BLaER1 (cell line): Measurements from ENCODE around the gene SLFNL1.

Source experiments
- H3K27ac ChIP-seq: shearing (Covaris generic); formaldehyde crosslinking; 2 replicates; pipeline ENCODE4 v1.8.1; 2022
- H3K27me3 ChIP-seq: shearing (Covaris generic); formaldehyde crosslinking; 2 replicates; pipeline ENCODE4 v1.8.1; 2022
- H3K36me3 ChIP-seq: shearing (Covaris generic); formaldehyde crosslinking; 2 replicates; pipeline ENCODE4 v1.8.1; 2022
- H3K4me1 ChIP-seq: shearing (Covaris generic); formaldehyde crosslinking; 2 replicates; pipeline ENCODE4 v1.8.1; 2022
- H3K4me2 ChIP-seq: shearing (Covaris generic); formaldehyde crosslinking; 2 replicates; pipeline ENCODE4 v1.8.1; 2022
- H3K4me3 ChIP-seq: shearing (Covaris generic); formaldehyde crosslinking; 2 replicates; pipeline ENCODE4 v1.8.1; 2022
- H3K9ac ChIP-seq: shearing (Covaris generic); formaldehyde crosslinking; 2 replicates; pipeline ENCODE4 v1.8.1; 2022
- H3K9me3 ChIP-seq: shearing (Covaris generic); formaldehyde crosslinking; 2 replicates; pipeline ENCODE4 v1.8.1; 2022
- H4K20me1 ChIP-seq: shearing (Covaris generic); formaldehyde crosslinking; 2 replicates; pipeline ENCODE4 v1.8.1; 2022
- Cebpa-rat ChIP-seq: shearing (Covaris generic); IDR thresholded peaks from 2 replicates; pipeline ENCODE4 v1.8.1; 2022

The SLFNL1 gene

GRCh38 chr1:41013796-41014195 lies 7.7 kb downstream of the SLFNL1 start:
- peaks cover 81% of the 10 kb centered on the region for H3K36me3 ChIP-seq
- no peak for TF ChIP-seq Cebpa-rat
- peak overlapping the region; percentile 85 for H3K9ac ChIP-seq
- H3K27me3 ChIP-seq = no peaks in the 10 kb centered on the region
- H3K27ac ChIP-seq = peak overlapping the region; percentile 99
- no peaks in the 10 kb centered on the region for H3K9me3 ChIP-seq
- H3K4me2 ChIP-seq = peak overlapping the region; percentile 79
- 0 out of 2 replicates have a peak overlapping the region, but pooled peaks have one; percentile 34 for H3K4me3 ChIP-seq
- H4K20me1 ChIP-seq = no peaks in the 10 kb centered on the region
- peaks cover 100% of the 10 kb centered on the region for H3K4me1 ChIP-seq

- no peaks in the 10 kb centered on the region for H4K20me1 ChIP-seq
- H3K9ac ChIP-seq = peak overlapping the region; percentile 85
- TF ChIP-seq Cebpa-rat = no peak
- H3K4me1 ChIP-seq = peaks cover 95% of the 10 kb centered on the region
- no peaks in the 10 kb centered on the region for H3K27me3 ChIP-seq
- no peak overlapping the region for H3K4me3 ChIP-seq
- peak overlapping the region; percentile 99 for H3K27ac ChIP-seq
- peak overlapping the region; percentile 79 for H3K4me2 ChIP-seq
- peaks cover 82% of the 10 kb centered on the region for H3K36me3 ChIP-seq
- no peaks in the 10 kb centered on the region for H3K9me3 ChIP-seq
These were observed 8.5 kb downstream of the SLFNL1 start for GRCh38 chr1:41013024-41013423.

GRCh38 chr1:41010345-41010744 lies 11.2 kb downstream of the SLFNL1 start:
- Histone ChIP-seq H3K27me3 (no peaks in the 10 kb centered on the region), H3K27ac (peak overlapping the region; percentile 99), H3K36me3 (peaks cover 90% of the 10 kb centered on the region), H3K4me1 (peaks cover 95% of the 10 kb centered on the region), H3K9ac (0 out of 2 replicates have a peak overlapping the region, but pooled peaks have one; percentile 17), H3K4me3 (no peak overlapping the region), H4K20me1 (no peaks in the 10 kb centered on the region), H3K4me2 (peak overlapping the region; percentile 79), H3K9me3 (no peaks in the 10 kb centered on the region)
- no peak for TF ChIP-seq Cebpa-rat

- H3K4me2 ChIP-seq = peak overlapping the region; percentile 79
- TF ChIP-seq Cebpa-rat = no peak
- H3K27ac ChIP-seq = peak overlapping the region; percentile 99
- 0 out of 2 replicates have a peak overlapping the region, but pooled peaks have one; percentile 17 for H3K9ac ChIP-seq
- no peaks in the 10 kb centered on the region for H3K27me3 ChIP-seq
- H3K9me3 ChIP-seq = no peaks in the 10 kb centered on the region
- H3K4me1 ChIP-seq = peaks cover 95% of the 10 kb centered on the region
- H3K36me3 ChIP-seq = peaks cover 99% of the 10 kb centered on the region
- H3K4me3 ChIP-seq = no peak overlapping the region
- no peaks in the 10 kb centered on the region for H4K20me1 ChIP-seq
These were observed 12.1 kb downstream of the SLFNL1 start for GRCh38 chr1:41009466-41009865.

- Histone ChIP-seq H3K27ac (peak overlapping the region; percentile 99; the same call in 1 of the 2 replicates), H3K36me3 (peaks cover 97% of the 10 kb centered on the region), H3K9ac (no peak overlapping the region), H3K4me2 (peak overlapping the region; percentile 73; the same call in 1 of the 2 replicates), H3K27me3 (no peaks in the 10 kb centered on the region), H4K20me1 (peaks cover 8% of the 10 kb centered on the region; the same call in 1 of the 2 replicates), H3K4me3 (no peak overlapping the region), H3K9me3 (no peaks in the 10 kb centered on the region), H3K4me1 (peaks cover 95% of the 10 kb centered on the region)
- no peak for TF ChIP-seq Cebpa-rat
These were observed 14.3 kb downstream of the SLFNL1 start for GRCh38 chr1:41006942-41007865.

DNA sequence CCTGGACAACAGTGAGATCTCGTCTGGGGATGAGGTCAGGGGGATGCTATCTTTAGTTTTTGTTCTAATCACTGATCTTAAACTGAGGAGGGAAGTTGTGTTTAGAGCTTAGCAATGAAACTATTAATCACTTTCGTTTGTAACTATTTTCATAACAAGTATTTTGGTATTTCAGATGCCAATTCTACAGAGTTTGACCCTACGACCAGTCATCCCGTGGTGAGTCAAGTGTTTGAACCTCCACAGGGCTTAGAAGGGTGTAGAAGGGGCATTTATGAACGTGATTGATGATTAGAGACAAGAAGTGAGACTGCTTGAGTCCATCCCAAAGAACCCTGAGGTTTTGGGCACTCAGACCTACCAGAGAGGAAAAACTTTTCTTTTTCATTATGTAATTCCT lies 15.6 kb downstream of the SLFNL1 start:
- no peak for TF ChIP-seq Cebpa-rat
- H3K9me3 ChIP-seq = no peaks in the 10 kb centered on the region
- H4K20me1 ChIP-seq = peaks cover 8% of the 10 kb centered on the region; the same call in 1 of the 2 replicates
- no peak overlapping the region for H3K4me3 ChIP-seq
- H3K4me2 ChIP-seq = peak overlapping the region; percentile 73
- peaks cover 97% of the 10 kb centered on the region for H3K36me3 ChIP-seq
- no peaks in the 10 kb centered on the region for H3K27me3 ChIP-seq
- H3K27ac ChIP-seq = peak overlapping the region; percentile 99
- 0 out of 2 replicates have a peak overlapping the region, but pooled peaks have one; percentile 35 for H3K9ac ChIP-seq
- H3K4me1 ChIP-seq = peaks cover 95% of the 10 kb centered on the region

- Histone ChIP-seq H3K4me1 (peaks cover 73% of the 10 kb centered on the region), H3K9me3 (no peaks in the 10 kb centered on the region), H3K4me3 (no peak overlapping the region), H4K20me1 (peaks cover 19% of the 10 kb centered on the region; the same call in 1 of the 2 replicates), H3K36me3 (peaks cover 97% of the 10 kb centered on the region), H3K27me3 (no peaks in the 10 kb centered on the region), H3K27ac (peak overlapping the region; percentile 99), H3K4me2 (peak overlapping the region; percentile 81), H3K9ac (peak overlapping the region; percentile 66)
- no peak for TF ChIP-seq Cebpa-rat
These were observed 17.8 kb downstream of the SLFNL1 start for GRCh38 chr1:41003640-41004220.

- H3K4me1 ChIP-seq = peaks cover 73% of the 10 kb centered on the region
- H3K4me2 ChIP-seq = peak overlapping the region; percentile 81
- peaks cover 97% of the 10 kb centered on the region for H3K36me3 ChIP-seq
- peak overlapping the region; percentile 29; the same call in 1 of the 2 replicates for H3K4me3 ChIP-seq
- no peaks in the 10 kb centered on the region for H3K27me3 ChIP-seq
- H4K20me1 ChIP-seq = peaks cover 22% of the 10 kb centered on the region; the same call in 1 of the 2 replicates
- H3K9ac ChIP-seq = peak overlapping the region; percentile 66
- TF ChIP-seq Cebpa-rat = no peak
- H3K9me3 ChIP-seq = no peaks in the 10 kb centered on the region
- peak overlapping the region; percentile 81 for H3K27ac ChIP-seq
These were observed 18.3 kb downstream of the SLFNL1 start for GRCh38 chr1:41003127-41003639.

- H3K9ac ChIP-seq = no peak overlapping the region
- no peak for TF ChIP-seq Cebpa-rat
- H3K4me2 ChIP-seq = no peak overlapping the region
- no peak overlapping the region for H3K4me3 ChIP-seq
- H3K9me3 ChIP-seq = no peaks in the 10 kb centered on the region
- H4K20me1 ChIP-seq = peaks cover 47% of the 10 kb centered on the region; the same call in 1 of the 2 replicates
- peaks cover 28% of the 10 kb centered on the region for H3K4me1 ChIP-seq
- no peaks in the 10 kb centered on the region for H3K27me3 ChIP-seq
- H3K27ac ChIP-seq = no peak overlapping the region
- peaks cover 97% of the 10 kb centered on the region for H3K36me3 ChIP-seq
These were observed 22.9 kb downstream of the SLFNL1 start for GRCh38 chr1:40998668-40999067.
